Epithelial cell of esophagus (primary cell): ENCODE measurements around the gene MEAF6.
A peak's percentile ranks its signal among the peaks of the same experiment; 100 is the strongest.

ENCODE experiments used
- DNase-seq: peaks from one replicate; pipeline ENCODE4 v3.0.0; 2010; ENCODE audit warnings: low read depth
- H3K4me3 ChIP-seq: 2 replicates; pipeline ENCODE4 v1.5.1; 2011; ENCODE audit warnings: mild to moderate bottlenecking, low read length, control low read depth
- TF ChIP-seq, protein P1 (sequence below): IDR thresholded peaks from 2 replicates; pipeline ENCODE4 v1.5.1; 2011; ENCODE audit warnings: low read depth, mild to moderate bottlenecking, low read length, control low read depth, inconsistent platforms; ENCODE audit not compliant: insufficient read depth; ENCODE audit errors: missing control alignments

MEAF6 gene

DNA sequence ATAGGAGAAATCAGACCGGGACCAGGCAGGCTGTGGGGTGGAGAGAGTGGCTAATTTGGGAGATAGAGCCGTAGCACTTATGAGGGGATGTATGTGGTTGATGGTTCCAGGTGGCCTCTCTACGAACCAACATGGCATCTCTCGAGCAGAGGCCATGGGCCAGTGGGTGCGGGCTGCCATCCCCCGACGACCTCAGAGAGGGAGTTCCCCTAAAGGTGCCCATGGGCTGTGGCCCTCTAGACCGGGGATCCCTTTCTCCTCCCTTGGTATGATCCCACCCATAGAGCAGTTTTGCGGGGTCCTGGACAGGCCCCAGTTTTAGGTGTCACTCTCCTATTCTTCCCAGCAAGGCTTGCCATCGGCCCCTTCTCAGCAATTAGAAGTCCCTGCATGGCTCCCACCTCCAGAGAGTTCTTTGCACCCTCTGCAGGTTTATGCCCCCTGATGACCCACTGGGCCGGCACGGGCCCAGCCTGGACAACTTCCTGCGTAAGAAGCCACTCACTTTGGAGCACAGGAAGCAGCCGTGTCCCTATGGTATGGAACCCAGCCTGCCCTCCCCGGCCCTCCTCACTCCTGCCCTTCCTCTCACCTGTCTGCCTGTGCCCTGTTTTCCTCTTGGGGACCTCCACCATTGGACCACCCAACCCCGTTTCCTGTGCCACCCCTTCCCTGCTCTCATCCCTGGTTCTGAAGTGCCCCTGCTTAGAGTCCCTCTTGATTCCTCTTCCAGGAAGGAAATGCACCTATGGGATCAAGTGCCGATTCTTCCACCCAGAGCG is 32.4 kb downstream of the MEAF6 start:
- TF ChIP-seq, protein P1, sequence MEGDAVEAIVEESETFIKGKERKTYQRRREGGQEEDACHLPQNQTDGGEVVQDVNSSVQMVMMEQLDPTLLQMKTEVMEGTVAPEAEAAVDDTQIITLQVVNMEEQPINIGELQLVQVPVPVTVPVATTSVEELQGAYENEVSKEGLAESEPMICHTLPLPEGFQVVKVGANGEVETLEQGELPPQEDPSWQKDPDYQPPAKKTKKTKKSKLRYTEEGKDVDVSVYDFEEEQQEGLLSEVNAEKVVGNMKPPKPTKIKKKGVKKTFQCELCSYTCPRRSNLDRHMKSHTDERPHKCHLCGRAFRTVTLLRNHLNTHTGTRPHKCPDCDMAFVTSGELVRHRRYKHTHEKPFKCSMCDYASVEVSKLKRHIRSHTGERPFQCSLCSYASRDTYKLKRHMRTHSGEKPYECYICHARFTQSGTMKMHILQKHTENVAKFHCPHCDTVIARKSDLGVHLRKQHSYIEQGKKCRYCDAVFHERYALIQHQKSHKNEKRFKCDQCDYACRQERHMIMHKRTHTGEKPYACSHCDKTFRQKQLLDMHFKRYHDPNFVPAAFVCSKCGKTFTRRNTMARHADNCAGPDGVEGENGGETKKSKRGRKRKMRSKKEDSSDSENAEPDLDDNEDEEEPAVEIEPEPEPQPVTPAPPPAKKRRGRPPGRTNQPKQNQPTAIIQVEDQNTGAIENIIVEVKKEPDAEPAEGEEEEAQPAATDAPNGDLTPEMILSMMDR = no peak
- DNase-seq = no peak
- H3K4me3 ChIP-seq = no peak overlapping the region

DNA sequence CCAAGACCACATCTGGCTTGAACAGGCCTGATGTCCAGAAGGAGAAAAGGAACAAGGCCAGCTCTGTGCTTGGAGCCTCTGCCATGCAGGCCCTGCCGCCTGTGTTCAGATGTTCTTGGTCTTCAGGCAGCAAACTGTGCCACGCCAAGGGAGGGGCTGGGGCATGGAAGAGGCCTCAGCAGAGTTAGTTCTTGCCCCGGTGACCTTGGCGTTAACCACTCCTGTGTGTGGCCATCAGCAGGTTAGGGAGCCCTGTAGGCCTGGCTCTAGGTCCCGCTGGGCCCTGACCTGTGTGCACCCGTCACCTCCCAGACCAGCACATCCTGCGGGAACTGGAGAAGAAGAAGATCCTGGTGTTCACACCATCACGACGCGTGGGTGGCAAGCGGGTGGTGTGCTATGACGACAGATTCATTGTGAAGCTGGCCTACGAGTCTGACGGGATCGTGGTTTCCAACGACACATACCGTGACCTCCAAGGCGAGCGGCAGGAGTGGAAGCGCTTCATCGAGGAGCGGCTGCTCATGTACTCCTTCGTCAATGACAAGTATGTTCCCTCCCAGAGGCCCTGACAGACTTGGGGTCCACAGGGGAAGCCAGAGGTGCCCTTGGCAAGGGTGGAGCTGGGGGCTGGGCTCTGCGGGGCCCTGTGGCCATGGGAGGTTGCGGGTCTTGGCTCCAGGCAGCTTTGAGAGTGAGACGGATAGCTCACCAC is 33.1 kb downstream of the MEAF6 start:
- TF ChIP-seq, protein P1 = no peak
- no peak overlapping the region for H3K4me3 ChIP-seq
- DNase-seq = no peak

DNA sequence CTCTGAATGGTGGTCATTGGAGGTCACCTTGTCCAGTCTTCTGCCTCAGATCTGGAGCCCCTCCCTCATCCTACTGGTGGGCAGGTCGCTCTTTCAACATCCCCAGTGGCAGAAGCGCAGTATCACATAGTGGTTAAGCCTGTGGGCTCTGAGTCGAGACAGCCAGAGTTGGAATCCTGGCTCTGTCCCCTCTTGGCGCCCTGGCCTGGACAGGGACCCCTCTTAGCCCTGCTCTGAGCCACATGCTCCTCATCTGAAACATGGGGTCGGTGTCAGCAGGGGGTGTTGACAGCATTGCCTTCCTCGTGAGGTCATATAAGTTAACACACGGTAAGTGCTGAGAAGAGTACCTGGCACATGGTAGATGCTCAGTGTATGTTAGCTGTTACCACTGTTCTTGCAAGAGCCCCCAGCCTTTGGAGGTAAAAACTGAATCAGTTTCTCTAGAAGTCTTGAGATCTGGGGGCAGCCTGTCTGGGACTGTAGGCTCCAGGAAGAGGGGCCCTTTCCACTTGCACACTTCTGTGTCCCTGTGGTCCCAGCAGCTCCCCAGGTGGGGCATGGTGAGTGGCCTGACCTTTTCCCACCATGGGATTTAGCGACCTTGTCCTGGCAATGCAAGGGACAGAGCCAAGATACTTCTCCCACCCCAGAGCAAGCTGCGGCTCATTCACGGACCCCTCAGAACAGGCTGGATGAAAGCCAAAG is 33.8 kb downstream of the MEAF6 start:
- peak overlapping the region; percentile 97 for H3K4me3 ChIP-seq
- DNase-seq = no peak
- TF ChIP-seq, protein P1 = no peak

DNA sequence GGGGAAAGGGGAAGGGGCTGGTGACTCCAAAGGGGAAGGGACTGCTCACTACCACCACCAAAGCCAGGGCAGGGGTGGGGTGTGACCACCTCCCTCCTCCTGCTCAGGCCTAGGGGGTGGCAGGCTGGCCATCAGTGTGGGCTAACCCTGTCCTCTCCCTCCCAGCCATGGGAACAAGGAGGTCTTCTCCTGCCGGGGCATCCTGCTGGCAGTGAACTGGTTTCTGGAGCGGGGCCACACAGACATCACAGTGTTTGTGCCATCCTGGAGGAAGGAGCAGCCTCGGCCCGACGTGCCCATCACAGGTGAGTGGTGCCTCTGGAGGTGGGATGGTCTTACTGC is 34.5 kb downstream of the MEAF6 start:
- DNase-seq = no peak
- TF ChIP-seq, protein P1 = no peak
- H3K4me3 ChIP-seq = peak overlapping the region; percentile 97

DNA sequence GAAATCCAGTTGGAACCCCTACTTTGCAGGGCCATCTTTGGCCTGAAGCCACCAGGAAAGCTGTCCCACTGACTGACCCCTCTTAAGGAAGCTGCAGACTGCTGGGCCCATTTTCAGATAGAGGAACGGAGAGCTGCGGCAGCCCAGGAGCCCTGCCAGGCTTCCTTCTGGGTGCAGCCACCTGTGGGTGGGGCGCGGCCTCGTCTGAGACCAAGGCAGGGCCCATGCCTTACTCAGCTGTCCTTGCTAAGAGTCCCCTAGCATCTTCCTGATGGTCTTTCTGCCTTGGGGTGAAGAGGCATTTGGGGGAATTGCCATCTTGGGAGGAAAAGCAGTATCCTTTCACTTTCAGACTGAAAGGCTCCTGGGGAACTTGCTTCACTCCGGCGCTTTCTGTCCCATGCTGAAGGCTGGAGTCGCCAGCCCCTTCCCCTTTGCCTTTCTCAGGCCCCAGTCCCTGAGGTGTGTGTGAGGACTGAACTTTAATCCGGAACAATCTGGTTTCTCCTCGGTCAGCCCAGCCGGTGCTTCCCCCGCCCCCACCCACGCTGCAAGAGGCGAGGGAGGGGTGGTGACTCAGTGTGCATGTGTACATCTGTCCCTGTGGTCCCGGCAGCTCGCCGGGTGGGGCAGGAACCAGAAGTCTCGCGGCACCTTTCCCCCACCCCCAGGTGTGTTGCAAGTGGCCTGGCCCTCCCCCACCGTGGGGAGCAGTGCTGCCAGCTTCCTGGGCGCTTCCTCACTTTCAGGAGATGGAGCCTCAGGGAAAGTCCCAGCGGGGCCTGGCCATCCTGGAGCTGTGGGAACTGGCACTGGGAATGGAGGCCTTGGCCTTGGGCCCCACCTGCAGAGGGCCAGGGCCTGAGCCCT is 35.1 kb downstream of the MEAF6 start:
- TF ChIP-seq, protein P1 = no peak
- H3K4me3 ChIP-seq = peak overlapping the region; percentile 97
- peak; percentile 100 for DNase-seq

DNA sequence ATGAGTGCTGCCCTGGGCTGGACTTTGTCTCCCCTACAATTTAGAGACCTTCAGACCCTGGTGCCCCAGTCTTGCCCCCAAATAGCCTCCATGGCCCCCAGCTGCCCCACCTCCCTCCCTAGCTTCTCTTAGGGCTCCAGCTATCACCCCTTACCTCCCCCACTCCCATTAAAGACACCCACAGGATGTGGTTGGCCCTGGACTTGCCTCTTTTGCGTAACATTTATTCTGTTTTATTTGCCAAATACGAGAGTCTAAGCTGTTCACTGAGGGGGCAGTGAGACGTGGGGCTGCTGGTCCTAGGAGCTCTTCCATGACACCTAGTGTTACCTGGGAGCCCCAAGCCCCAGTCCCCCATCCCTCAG is 35.7 kb downstream of the MEAF6 start:
- DNase-seq = peak; percentile 56
- TF ChIP-seq, protein P1 = no peak
- peak overlapping the region; percentile 97 for H3K4me3 ChIP-seq
